Hematopoietic multipotent progenitor cell treated with erythropoietin and hydrocortisone succinate and interleukin-3 and kit ligand, for 4 days (in vitro differentiated cells): ENCODE data around the gene TPPP3.

Source experiments
- DNase-seq: peaks from one replicate; pipeline ENCODE4 v3.0.0-alpha.2; 2015

Gene TPPP3

DNA sequence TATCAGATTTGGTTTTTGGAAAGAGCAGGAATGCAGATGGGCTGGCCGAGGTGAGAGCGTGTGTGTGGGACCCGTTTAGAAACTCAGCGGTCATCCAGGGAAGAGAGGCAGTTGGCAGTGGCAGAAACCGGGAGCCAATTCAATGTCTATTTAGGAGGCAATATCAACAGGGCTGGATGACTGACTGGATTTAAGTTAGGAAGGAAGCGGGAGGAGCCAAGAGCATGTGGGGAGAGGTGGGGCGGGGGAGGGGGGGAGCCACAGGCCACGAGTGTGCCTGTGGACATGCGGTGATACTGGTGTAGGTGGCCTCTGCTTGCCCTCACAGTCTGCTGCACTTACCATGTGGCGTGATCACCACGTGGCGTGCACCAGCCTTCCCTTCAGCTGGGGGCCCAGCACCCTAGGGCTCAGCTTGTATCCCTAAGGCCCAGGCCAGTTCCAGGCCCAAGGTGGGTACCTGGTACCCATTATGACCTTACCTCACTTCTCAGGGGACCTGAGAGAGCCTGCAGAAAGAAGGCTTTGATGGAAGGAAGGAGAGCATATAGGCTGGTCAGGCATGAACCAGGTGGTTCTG, 10.8 kb upstream of the TPPP3 start:
- no peak for DNase-seq

DNA sequence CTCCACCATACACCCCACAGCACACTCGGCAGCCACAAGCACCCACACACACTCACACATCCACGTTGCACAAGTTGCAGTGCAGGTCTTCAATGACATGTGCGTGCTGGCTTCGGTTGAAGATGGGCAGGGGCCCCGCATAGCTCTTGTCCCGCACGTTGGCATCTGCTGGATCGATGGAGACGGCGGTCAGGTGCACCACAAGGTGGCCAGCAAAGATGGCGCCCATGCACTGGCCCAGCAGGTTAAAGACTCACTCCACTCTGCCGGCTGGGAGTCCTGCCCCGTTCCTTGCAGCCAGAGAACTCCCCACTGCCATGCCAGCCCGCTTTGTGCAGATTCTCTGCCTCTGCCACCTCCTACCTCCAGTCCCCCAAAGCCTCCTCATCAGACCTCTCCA, 7.6 kb upstream of the TPPP3 start:
- no peak for DNase-seq

DNA sequence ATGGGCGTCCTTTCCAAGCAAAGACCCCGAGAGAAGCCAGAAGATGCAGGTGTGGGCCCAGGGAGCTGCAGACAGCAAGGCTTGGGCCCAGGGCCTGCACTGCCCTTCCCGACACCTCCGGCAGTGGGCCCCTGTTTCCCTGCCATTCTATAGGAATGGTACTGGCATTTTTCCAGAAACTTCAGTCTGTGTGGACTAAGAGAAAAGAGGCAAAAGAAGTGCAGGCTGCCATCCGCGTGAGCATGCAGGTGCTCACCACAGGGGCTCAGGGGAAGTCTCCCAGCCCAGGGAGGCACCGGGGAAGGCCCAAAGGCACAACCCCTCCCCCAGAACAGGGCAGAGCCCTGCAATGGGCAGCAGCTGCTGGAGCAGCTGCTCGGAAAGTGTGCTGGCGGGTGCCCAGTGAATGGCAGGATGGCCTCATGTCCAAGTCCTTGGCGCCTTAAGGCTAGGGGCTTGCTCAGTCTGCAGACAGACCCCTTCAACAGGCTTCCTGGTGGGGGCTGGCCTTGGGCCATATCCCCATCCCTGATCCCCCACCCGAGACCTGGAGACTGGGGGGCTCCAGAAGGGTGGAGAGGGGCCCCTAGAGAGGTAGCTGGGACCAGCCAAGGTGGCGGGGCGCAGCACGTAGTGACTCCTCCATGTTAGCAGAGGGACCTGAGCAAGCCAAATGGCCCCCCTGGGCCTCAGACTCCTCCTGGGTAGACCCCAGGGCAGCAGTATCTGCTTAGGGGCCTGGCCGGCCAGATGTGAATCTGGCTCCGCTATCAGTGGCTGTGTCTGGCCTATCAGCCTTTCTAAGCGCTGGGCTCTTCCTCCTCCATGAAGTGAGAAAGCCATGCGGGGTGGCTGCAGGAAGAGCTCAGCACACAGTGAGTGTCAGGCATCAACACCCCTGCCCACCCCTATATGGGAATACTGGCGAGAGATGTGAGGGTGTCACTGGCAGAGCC, 6.7 kb upstream of the TPPP3 start:
- DNase-seq: no peak

DNA sequence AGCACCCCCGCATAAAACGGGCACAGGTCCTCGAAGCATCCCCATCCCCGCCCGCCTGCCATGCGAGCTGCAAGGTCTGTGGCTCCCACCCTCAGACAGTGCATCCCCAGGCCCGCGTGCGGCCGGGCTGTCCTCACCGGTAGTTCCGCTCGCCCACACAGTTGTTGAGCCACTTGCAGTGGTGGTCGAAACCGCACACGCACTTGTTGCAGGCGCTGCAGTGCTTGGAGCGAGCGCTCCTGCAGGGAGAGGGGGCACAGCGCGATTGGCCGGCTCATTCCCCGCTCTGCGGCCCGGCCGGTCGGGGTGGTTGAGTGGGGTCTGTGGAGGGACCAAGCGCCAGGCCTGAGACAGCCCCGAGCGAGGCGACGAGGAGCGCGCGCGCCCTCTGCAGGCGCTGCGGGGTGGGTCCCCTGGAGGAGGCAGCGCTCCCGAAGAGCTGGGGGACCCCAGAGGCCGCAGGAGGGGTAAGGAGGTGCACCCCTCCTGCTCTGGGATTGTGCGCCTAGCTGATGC, 6.0 kb upstream of the TPPP3 start:
- peak; percentile 73 for DNase-seq

DNA sequence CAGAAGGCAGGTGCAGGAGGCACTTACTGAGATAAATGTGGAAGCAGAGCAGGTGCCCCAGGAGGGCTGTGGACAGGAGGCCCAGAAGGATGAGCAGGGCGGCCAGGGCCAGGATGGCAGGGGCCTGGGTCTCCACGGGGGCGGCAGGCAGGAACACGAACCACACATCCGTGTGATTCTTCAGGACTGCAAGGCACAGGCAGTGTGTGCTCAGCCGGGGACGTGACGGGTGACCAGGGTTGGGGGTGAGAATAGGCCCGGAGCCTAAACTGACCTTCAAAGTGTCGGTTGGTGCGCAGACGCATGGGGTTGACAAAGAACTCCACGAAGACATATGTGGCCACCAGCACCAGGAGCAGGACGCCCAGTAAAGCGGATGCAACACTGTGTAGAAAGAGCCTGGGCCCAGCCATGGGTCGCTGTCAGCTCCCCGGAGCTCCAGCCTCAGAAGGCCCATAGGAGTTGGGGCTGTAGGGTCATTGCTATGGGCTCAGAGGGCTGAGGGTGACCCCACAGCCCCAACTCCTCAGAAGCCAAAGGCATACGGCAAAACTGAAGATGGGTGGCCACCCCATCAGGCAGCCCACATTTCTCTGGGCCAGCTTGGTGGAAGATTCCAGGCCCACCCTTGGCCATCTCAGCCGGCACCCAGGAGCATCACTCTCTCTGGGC, 5.4 kb upstream of the TPPP3 start:
- no peak for DNase-seq

DNA sequence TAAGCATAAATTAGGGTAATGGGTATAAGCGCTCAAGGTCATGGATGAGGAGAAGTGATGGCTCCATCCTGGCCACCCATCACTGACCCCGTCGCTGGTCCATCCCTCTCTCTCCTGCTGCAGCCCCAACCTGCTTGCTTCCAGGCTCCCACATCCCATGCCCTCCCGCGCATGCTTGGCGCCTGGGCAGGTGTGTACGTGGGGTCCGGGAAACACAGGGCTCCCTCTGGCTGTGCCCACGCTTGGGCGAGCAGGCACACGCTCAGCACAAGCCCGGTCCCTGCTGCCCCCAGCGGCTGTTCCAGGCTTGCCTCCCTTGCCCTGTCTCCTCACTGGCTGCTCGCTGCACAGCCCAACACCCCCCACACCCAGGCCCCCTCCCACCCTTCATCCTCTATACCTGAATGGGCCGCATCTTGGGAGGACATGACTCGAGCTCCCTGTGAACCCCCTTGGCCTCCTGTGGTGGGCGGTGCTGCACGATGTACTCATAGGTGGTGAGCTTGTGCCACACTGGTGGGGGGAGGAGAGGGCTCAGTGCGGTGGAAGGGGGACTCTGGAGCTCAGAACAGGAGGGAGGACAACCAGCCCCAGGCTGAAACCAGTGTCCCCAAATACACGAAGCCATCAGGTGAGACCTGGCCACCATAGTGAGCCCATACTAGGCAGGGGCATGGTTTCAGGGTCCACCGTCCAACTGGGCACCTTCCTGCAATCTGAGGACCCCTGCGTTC, 4.7 kb upstream of the TPPP3 start:
- DNase-seq: no peak

DNA sequence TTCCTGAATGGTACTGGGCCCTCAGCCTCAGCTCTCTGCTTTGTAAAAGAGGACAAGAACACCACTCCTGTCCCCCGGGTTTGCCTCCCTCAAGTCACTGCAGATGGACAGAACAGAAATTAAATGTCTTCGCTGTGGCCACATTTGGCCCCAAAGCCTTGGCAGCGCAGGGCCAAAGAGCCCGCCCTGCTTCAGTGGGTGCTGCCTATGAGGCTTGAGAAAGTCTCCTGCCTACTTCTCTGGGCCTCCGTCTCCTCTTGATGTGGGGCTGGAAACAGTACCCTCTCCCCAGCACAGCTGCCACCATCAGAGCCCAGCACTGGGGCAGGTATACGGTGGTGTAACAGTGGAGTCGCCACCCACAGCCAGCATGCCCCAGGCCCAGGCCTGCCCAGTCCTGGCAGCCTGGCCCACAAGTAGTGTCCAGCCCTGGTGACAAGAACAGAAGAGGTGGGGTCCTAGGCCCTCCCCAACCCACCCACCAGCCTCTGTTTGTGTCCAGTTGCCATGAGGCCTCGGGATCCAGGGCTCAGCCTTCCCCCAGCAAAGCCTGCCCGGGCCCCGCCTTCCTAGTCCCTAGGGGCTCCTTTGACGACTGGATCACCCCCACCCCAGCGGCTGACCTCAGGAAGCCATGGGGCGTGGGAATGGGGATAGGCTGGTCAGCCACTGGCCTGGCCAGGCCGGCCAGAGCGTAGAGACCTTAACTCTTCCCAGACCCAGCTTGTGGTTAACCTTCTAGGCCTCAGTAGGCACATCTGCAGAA, 3.9 kb upstream of the TPPP3 start:
- DNase-seq: no peak

DNA sequence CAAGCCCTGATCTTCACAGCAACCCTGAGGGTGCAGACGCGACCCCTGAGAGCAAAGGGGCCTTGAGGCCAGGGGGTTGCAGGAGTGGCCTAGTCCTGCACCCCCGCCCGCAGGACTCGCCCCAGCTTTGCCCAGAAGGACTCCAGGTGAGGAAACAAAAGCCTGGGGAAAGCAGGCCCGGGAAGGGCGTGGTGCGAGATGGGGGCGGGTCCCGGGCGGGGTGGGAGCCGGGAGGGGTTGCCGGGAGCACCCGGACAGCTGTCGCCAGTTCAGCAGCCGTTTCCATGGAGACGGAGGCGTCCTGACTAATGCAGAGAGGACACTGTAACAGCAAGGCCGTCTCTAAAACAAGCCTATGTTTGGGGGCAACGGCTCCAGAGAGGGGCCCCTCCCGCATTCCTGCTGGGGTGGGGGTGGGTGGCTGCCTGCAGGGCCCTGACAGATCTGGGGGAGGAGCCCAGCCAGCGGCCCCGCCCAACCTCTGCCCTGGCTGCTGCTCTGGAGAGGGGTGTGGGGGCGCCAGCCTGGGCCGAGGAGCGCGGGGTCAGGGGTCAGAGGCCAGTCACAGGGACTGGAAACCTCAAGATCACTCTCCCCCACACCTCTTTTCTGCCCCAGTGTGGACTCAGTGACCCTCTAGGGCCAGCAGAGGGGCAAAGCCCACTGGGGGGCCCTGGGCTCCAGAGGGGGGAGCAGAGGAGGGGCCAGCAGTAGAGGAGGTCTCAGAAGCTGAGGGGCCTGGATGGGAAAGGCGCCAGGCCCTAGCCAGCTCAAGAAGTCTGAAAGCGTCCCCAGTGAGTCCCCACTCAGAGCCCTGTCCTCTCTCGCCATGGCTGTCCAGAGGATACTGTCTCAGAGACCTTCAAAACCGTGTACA, 3.1 kb upstream of the TPPP3 start:
- DNase-seq: peak; percentile 51

DNA sequence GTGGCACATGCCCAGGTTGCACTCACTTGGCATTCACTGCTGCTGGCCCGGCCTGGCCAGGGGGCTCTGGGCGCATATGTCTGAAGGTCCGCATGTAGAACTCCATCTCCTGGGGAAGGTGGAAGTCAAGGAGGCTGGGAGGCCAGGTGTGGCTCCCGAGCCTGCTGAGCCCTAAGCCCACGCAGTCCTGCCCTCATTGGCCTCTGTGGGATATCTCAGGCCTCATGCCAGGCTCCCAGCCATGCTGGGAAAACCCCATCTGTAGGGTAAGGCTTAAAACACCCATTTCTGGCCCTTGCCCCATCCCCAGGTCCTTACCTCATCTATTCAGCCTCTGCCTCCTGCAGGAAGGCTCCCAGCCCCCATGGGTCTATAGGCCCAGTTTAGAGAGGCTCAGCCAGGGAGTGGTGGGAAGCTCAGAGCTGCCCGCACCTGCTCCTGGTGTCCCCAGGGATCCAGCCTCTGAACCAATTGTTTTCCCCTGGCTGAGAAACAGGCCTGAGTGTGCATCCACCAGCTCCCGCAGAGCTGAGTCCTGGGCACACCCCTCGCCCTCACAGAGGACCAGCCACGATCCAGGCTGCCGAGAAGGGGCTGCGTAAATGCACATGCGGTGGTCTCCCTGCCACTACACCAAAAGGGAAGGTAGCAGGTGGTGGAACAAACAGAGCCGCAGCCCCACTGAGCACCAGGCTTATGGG, 2.3 kb upstream of the TPPP3 start:
- no peak for DNase-seq

DNA sequence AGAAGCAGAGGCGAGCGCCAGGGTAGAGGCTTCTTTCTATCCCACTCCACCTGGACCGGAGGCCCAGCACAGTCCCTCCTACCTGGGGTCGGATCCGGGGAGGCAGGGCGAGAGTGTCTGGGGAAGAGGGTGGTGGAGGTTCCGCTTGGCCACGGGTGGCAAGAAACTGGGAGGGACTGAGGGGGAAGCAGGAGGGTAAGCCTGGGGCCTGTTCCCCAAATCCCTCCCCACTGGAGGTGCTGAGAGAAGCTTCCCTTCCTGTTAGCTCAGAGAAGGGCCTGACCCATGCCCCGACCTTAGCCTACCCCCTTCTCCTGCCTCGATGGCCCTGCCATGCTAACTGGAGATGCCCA, 1.8 kb upstream of the TPPP3 start:
- DNase-seq: no peak

DNA sequence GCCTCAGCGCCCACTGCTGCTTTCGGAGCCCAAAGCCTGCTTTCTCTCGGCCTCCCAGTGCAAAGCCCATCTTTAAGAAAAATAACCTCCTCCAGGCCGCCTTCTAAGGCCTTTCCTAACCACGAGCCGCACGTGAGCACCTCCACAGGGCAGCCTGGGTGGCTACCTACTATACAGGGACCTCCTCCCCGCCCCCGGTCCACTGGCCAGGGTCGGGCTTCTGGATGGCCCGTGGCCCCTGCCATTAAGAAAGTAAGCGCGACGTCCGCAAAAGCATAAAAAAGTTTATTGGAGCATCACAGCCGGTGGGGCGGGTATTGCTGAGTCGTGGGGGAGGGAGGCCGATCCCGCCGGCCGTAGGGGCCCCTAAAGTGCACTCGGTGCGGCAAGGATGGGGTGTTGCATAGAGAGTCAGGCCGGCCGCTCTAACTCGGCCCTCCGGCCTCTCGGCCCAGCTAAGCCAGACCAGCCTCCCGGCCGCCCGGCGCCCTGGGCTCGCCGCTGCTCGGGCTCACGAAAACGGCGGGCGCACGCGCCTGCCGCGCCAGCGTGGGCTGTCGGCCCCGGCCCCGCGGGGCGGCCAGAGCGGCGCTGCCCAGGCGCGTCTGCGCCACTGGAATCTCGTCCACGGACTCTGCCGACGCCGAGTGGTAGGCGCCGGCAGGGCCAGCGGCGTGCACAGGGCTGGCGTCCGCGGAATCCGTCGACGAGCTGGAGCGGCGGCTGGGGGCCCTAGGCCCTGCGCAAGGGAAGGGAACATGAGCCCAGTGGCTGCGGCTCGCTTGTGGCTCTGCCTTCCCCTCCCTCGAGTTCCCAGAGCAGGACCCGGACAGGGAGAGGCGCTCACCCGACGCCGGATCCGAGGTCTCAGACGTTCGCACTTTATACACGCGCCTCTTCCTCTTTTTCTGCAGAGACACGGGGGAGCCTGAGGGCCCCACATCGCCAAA, 1.1 kb upstream of the TPPP3 start:
- peak; percentile 68 for DNase-seq

DNA sequence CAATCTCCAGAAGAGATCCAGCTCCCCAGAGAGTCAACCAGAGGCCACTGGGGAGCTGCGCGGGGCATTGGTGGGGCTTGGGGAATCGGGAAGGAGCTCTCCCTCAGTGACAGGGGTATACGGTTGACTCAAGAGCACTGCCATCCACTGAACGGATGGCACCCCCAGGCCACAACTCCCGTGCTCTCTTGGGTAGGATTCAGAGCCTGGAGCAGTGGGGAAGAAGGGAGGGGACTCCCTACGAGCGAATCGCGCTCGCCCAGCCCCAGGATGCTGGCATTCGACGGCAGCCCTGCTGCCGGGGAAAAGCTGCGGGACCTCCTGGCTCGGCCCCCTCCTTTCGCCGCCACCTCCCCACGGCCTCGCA, 473 bp upstream of the TPPP3 start:
- no peak for DNase-seq

DNA sequence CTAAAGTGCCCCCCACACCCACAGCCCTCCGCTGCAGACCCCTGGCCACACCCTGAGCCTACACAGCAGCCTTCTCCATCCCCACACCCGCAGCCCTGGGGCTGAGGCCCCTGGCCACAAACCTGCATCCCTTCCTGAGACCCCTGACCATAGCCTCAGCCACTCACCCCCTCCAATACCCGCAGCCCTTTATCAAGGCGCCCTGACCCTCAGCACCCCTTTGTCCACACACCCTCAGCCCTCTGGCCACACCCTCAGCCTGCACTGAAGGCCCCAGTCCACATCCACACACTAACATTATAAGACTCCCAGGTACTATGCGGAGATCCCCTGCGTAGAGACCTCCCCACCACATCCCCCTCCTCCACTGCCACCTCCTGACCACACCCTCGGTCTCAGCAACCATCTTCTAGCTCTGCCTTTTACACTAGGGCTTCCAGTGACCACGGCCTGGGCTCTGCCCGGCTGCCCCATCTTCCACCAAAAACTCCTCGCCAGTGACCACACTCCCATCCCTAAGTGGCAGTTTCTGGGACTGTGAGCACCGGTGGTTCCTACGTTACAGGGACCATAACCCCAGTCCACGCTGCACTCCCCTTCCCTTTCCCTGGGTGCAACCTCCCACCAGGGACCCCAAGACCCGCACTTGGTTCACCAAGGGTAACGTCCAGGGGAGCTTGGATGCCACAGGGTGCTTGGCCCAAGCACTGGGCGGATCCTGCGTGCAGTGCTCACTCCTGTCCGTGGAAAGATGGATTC, 818 bp downstream of the TPPP3 start:
- DNase-seq: no peak

DNA sequence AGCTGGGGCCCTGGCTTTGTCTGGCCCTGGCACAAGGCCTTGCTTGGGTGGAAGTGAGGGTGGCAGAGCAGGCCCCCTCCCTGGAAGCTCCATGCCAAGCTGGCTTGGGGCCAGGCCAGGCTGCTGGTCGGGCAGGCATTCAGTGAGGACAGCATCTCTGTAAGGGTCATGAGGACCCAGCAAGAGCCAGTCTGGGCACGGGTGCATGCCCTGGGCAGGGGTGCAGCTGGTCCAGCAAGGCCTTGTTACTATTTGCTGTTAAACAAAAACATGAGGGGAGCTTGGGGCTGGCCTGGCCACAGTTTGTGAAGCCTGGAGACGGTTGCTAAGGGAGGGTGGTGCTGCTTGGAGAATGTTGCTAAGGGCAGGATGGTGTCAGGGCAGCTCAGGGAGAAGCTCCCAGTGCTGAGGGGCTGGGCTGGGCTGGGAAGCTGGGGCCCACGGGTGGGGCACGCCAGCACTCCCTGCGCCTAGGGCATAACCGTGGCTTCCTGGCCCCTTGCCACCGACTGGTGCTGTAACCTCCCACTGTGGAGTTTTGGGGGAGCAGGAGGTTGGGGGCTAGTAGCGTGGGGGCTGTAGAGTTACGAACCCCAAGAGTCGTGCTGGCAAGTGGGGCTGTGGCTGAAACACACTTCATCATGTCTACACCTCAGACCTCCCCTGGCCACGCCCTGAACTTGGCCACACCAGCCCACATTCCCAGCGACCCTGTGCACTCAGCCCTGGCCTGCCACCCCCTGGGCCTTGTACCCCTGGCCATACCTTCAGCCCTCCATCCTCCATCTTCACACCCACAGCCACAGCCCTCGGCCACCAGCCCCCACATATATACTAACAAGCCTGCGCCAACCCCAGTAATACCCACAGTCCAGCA, 1.6 kb downstream of the TPPP3 start:
- no peak for DNase-seq

DNA sequence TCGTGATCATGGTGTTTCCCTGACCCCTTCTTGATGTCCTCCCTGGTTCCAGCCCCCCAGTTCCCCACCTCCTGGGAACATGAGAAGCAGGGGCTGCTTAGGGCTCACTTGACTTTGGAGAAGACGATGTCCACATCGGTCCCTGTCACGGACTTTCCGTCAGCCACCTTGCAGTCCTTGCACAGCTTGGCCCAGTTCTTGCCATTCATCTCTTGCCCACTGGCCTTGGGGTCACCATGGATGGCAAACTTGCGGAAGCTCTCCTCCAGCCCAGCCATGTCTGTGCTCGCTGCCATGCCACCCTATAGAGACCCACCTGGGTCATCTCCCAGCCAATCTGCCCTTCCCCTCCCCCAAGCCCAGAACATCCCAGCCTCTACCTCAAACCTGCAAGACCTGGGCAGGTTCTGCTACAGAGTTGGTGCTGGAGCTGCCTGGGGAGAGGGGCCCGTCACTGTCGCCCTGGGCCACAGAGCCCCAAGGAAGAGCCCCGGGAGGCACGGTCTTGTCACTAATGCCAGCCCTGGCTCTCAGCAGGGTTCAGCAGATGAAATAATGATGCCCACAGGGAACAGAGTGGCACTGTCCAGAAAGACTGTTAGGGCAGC, 2.4 kb downstream of the TPPP3 start:
- no peak for DNase-seq

DNA sequence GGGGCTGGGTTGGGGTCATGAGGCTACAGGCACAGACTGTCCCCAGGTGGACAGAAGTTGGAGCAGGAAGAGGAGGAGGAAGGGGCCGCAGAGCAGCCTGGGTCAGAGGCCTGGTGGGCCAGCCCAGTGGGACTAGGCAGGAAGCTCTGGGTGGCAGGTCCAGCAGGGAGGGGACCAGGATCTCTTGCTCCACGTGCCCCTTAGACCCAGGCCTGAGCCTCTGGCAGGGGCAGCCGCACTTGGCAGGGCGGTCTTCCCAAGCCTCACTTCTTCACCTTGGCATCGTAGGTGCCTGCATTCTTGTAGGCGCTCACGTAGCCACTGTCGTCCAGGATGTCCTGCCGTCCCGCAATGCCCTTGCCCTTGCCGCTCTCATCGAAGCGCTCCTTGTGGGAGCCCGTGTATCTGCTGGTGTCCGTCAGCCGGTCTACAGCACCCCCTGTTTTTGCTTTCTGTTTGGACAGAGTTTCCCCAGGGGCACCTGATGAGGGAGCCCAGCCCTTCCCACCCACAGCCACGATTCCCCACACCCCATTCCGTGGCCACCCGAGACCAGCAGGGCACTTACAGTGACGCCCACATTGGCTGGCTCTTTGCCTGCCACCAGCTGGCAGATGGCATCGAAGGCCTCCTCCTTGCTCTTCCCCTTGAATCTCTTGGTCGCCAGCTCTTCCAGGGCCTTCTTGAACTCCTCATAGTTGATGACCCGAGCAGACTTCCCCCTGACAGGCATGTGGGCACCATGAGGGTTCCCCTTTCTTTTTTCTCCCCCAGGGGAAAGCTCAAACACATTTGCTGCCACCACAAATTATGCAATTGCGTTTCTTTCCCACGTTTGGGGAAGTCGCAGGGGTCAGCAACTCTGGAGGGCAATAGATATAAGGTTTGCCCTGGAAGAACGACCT, 3.1 kb downstream of the TPPP3 start:
- peak; percentile 80 for DNase-seq
